SK-N-SH treated with all-trans-retinoic acid at 6 μM for 48 hours (cell line): ENCODE data around the gene CDK2.

Experiments used
- ATAC-seq: fragments of 200-7000 bp; cut with Tn5 transposase; 3 replicates; pipeline ENCODE4 v1.9.1; 2020; ENCODE audit warnings: mild to moderate bottlenecking, moderate library complexity
- ARNTL ChIP-seq: fragments of 450-650 bp; formaldehyde crosslinking; IDR thresholded peaks from 2 replicates; pipeline ENCODE4 v1.5.0; 2020; ENCODE audit warnings: low read depth, mild to moderate bottlenecking, moderate library complexity, borderline replicate concordance
- BACH2 ChIP-seq: fragments of 250-450 bp; sonication (Bioruptor Pico); IDR thresholded peaks from 2 replicates; pipeline ENCODE4 v1.9.0; 2021; ENCODE audit warnings: mild to moderate bottlenecking, borderline replicate concordance
- CSDC2 ChIP-seq: fragments of 250-450 bp; sonication (Bioruptor Pico); IDR thresholded peaks from 2 replicates; pipeline ENCODE4 v1.5.0; 2020; ENCODE audit warnings: mild to moderate bottlenecking, moderate library complexity
- CSRNP3 ChIP-seq: fragments of 250-450 bp; sonication (Bioruptor Pico); IDR thresholded peaks from 2 replicates; pipeline ENCODE4 v1.5.1; 2021; ENCODE audit warnings: mild to moderate bottlenecking, moderate library complexity
- ESRRG ChIP-seq: fragments of 250-450 bp; sonication (Bioruptor Pico); IDR thresholded peaks from 2 replicates; pipeline ENCODE4 v1.6.1; 2021; ENCODE audit warnings: mild to moderate bottlenecking
- GLIS3 ChIP-seq: fragments of 250-450 bp; sonication (Bioruptor Pico); IDR thresholded peaks from 2 replicates; pipeline ENCODE4 v1.5.0; 2020; ENCODE audit warnings: mild to moderate bottlenecking, moderate library complexity
- ISL1 ChIP-seq: fragments of 250-450 bp; sonication (Bioruptor Pico); IDR thresholded peaks from 2 replicates; pipeline ENCODE4 v2.1.2; 2022; ENCODE audit warnings: mild to moderate bottlenecking, moderate library complexity
- PATZ1 ChIP-seq: fragments of 250-450 bp; sonication (Bioruptor Pico); IDR thresholded peaks from 2 replicates; pipeline ENCODE4 v1.8.0; 2020; ENCODE audit warnings: mild to moderate bottlenecking, moderate library complexity, borderline replicate concordance
- POU6F1 ChIP-seq: fragments of 250-450 bp; sonication (Bioruptor Pico); IDR thresholded peaks from 2 replicates; pipeline ENCODE4 v1.8.0; 2021; ENCODE audit warnings: low read depth, mild to moderate bottlenecking, moderate library complexity, borderline replicate concordance
- PPARA ChIP-seq: fragments of 250-450 bp; sonication (Bioruptor Pico); IDR thresholded peaks from 2 replicates; pipeline ENCODE4 v1.5.0; 2020; ENCODE audit warnings: mild to moderate bottlenecking, borderline replicate concordance
- RARB ChIP-seq: fragments of 250-450 bp; sonication (Bioruptor Pico); IDR thresholded peaks from 2 replicates; pipeline ENCODE4 v1.8.0; 2021; ENCODE audit warnings: mild to moderate bottlenecking, moderate library complexity
- SNAI2 ChIP-seq: fragments of 250-450 bp; sonication (Bioruptor Pico); IDR thresholded peaks from 2 replicates; pipeline ENCODE4 v1.5.0; 2020; ENCODE audit warnings: mild to moderate bottlenecking, moderate library complexity
- TCF4 ChIP-seq: fragments of 250-450 bp; sonication (Bioruptor Pico); IDR thresholded peaks from 2 replicates; pipeline ENCODE4 v1.8.0; 2021; ENCODE audit warnings: mild to moderate bottlenecking, moderate library complexity, borderline replicate concordance
- TOX ChIP-seq: fragments of 250-450 bp; sonication (Bioruptor Pico); IDR thresholded peaks from 2 replicates; pipeline ENCODE4 v1.8.0; 2021; ENCODE audit warnings: mild to moderate bottlenecking, moderate library complexity, borderline replicate concordance
- ZFP3 ChIP-seq: fragments of 250-450 bp; sonication (Bioruptor Pico); IDR thresholded peaks from 2 replicates; pipeline ENCODE4 v1.5.0; 2020; ENCODE audit warnings: mild to moderate bottlenecking, moderate library complexity
- ZFP30 ChIP-seq: fragments of 450-650 bp; formaldehyde crosslinking; IDR thresholded peaks from 2 replicates; pipeline ENCODE4 v1.5.0; 2022; ENCODE audit warnings: mild to moderate bottlenecking, moderate library complexity
- ZNF70 ChIP-seq: fragments of 450-650 bp; formaldehyde crosslinking; IDR thresholded peaks from 2 replicates; pipeline ENCODE4 v1.5.0; 2020; ENCODE audit warnings: mild to moderate bottlenecking, moderate library complexity
- ZNF8 ChIP-seq: fragments of 450-650 bp; formaldehyde crosslinking; IDR thresholded peaks from 2 replicates; pipeline ENCODE4 v1.5.0; 2020; ENCODE audit warnings: mild to moderate bottlenecking, moderate library complexity
- TF ChIP-seq, protein P1 (sequence below): fragments of 250-450 bp; sonication (Bioruptor Pico); IDR thresholded peaks from 2 replicates; pipeline ENCODE4 v1.5.0; 2020; ENCODE audit warnings: mild to moderate bottlenecking, moderate library complexity

CDK2 gene

DNA sequence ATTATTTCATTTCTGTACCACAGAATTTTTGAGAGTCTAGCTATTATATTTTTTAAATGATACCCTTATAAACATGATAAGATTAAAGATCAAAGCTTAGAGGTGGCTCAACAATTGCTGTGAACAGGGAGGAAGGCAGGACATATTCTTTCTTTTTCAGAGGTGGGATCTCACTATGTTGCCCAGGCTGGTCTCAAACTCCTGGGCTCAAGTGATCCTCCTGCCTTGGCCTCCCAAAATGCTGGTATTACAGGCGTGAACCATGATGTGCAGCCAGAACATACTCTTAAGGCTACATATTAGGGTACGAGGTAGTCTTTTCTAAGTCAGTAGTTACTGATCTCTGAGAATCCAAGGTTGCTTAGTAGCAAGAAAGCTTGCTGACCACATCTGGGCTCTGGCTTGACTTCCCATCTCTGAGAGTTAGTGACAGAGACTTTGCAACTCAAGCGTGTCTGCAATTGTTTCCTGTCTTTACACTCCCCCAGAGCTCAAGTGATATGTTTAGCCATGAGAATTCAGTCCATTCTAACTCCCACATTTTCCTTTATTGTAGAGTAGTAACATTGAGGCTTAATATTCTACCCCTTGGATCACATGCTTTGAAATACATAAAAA lies 15.8 kb downstream of the CDK2 start (continued):
- TF ChIP-seq, protein P1, sequence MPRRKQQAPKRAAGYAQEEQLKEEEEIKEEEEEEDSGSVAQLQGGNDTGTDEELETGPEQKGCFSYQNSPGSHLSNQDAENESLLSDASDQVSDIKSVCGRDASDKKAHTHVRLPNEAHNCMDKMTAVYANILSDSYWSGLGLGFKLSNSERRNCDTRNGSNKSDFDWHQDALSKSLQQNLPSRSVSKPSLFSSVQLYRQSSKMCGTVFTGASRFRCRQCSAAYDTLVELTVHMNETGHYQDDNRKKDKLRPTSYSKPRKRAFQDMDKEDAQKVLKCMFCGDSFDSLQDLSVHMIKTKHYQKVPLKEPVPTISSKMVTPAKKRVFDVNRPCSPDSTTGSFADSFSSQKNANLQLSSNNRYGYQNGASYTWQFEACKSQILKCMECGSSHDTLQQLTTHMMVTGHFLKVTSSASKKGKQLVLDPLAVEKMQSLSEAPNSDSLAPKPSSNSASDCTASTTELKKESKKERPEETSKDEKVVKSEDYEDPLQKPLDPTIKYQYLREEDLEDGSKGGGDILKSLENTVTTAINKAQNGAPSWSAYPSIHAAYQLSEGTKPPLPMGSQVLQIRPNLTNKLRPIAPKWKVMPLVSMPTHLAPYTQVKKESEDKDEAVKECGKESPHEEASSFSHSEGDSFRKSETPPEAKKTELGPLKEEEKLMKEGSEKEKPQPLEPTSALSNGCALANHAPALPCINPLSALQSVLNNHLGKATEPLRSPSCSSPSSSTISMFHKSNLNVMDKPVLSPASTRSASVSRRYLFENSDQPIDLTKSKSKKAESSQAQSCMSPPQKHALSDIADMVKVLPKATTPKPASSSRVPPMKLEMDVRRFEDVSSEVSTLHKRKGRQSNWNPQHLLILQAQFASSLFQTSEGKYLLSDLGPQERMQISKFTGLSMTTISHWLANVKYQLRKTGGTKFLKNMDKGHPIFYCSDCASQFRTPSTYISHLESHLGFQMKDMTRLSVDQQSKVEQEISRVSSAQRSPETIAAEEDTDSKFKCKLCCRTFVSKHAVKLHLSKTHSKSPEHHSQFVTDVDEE: no peak

DNA sequence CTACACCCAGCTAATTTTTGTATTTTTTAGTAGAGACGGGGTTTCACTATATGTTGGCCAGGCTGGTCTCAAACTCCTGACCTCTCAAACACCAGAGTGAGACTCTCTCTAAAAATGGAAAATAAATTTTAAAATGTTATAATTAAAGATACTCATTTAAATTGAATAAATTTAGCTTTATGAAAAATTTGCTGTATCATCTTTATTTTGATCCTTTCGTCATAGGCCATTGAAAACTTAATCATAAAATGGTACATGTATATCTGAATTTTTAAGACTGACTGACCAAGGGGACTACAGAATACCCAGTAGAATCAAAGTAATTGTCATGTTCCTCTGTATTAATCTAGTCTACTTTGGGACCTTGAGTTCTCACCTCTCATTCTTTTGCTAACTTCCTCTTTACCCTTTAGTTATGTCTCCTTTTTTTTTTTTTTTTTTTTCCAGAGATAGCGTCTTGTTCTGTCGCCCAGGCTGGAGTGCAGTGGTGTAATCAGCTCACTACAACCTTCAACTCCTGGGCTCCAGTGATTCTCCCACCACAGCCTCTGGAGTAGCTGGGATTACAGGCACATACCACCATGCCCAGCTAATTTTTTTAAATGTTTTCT lies 16.7 kb downstream of the CDK2 start:
- TF ChIP-seq TCF4 (no peak), PPARA (CRISPR knock-in tag) (no peak), ESRRG (CRISPR knock-in tag) (no peak), RARB (no peak), BACH2 (no peak), TOX (CRISPR knock-in tag) (no peak), ZFP3 (no peak), GLIS3 (CRISPR knock-in tag) (no peak), ZFP30 (CRISPR knock-in tag) (no peak), CSDC2 (CRISPR knock-in tag) (no peak), ARNTL (CRISPR knock-in tag) (no peak), ZNF8 (CRISPR knock-in tag) (no peak), ISL1 (no peak), ZNF70 (CRISPR knock-in tag) (no peak), PATZ1 (CRISPR knock-in tag) (no peak), SNAI2 (CRISPR knock-in tag) (no peak), CSRNP3 (CRISPR knock-in tag) (no peak)
- TF ChIP-seq, protein P1: no peak
- TF ChIP-seq, all 23 proteins: peak for 0
- ATAC-seq: no peak

DNA sequence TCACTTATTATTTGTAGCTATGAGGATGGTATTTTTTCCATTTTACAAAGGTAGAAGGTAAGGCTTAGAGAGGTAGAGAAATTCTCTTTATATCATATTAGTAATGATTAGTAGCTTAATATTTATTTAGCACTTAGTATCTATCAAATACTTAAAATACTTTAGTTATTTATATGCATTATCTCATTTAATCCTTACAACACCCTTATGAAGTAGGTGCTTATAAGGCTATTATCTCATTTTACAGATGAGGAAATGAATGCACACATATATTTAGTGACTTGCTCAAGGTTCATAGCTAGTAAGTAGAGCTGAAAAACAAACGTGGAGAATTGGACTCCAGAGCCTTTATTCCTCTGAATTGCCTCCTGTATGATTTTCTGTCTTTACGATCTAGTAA lies 18.2 kb downstream of the CDK2 start:
- ATAC-seq: no peak
- TF ChIP-seq GLIS3 (CRISPR knock-in tag) (no peak), SNAI2 (CRISPR knock-in tag) (no peak)

DNA sequence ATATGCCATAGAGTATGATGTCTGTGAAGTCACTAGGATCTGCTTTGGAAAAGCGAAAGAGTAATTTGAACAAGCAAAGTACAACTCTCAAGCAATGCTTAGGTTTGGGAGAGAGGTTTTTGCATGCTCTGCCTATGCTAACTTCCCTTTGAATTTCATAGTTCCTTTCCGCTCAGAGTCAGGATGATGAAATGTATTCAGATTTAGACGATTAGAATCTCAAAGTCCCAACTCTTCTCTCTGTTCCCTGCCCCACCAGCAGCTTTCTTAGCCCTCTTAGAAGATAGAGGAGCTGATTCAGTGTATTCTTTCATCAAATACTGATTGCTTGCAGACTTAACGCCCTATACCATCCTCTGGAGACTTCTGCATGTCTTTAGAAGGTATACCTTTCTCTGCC lies 18.7 kb downstream of the CDK2 start:
- no peak for ATAC-seq

More for the DNA sequence above, 18.7 kb downstream of the CDK2 start:
- TF ChIP-seq BACH2 (no peak), POU6F1 (no peak), CSRNP3 (CRISPR knock-in tag) (no peak), PPARA (CRISPR knock-in tag) (no peak), SNAI2 (CRISPR knock-in tag) (no peak), TCF4 (no peak), ZFP30 (CRISPR knock-in tag) (no peak)
